Measurements from ENCODE around the gene AK9. TPM values are rescaled to one million over a fixed set of nuclear protein-coding genes. Genes with fewer than 3 reads are reported as not detected.

The AK9 gene
- total RNA-seq, 4 donors from 2014 or later: 9.1 to 15.7 (median 13.2) TPM

- no peak for TF ChIP-seq CTCF (IDR thresholded peaks at IDR 0.05)
- TF ChIP-seq POLR2A (IDR thresholded peaks at IDR 0.05): no peak
- no peak for TF ChIP-seq POLR2AphosphoS5 (IDR thresholded peaks at IDR 0.05)
- no peak for TF ChIP-seq EP300 (IDR thresholded peaks at IDR 0.05)
- Histone ChIP-seq H3K36me3 (no peaks in the 10 kb centered on the region), H3K27ac (no peak overlapping the region), H3K27me3 (no peaks in the 10 kb centered on the region), H3K4me3 (no peak overlapping the region), H3K9me3 (no peaks in the 10 kb centered on the region), H3K4me1 (no peaks in the 10 kb centered on the region)
- ATAC-seq: no peak
- 64 to 80% methylated on average over 1 to 4 of the region's 4 CpGs for WGBS, 2 donors (ENCODE audit: low coverage in 1 of 2)
These were observed 182.7 kb downstream of the AK9 start for GRCh38 chr6:109508166-109508860.

GRCh38 chr6:109507490-109508072 lies 183.4 kb downstream of the AK9 start:
- H3K27me3 ChIP-seq: no peaks in the 10 kb centered on the region
- WGBS, 2 donors (ENCODE audit: low coverage in 1 of 2): 58 to 71% methylated on average over 3 to 4 of the region's 4 CpGs
- H3K4me3 ChIP-seq: no peak overlapping the region
- H3K36me3 ChIP-seq: no peaks in the 10 kb centered on the region
- H3K4me1 ChIP-seq: no peaks in the 10 kb centered on the region
- no peaks in the 10 kb centered on the region for H3K9me3 ChIP-seq
- ATAC-seq: no peak
- no peak for TF ChIP-seq EP300 (IDR thresholded peaks at IDR 0.05)
- no peak for TF ChIP-seq POLR2A (IDR thresholded peaks at IDR 0.05)
- TF ChIP-seq POLR2AphosphoS5 (IDR thresholded peaks at IDR 0.05): no peak
- no peak for TF ChIP-seq CTCF (IDR thresholded peaks at IDR 0.05)
- no peak overlapping the region for H3K27ac ChIP-seq

- no peak overlapping the region for H3K4me3 ChIP-seq
- no peaks in the 10 kb centered on the region for H3K9me3 ChIP-seq
- H3K27me3 ChIP-seq: no peaks in the 10 kb centered on the region
- TF ChIP-seq POLR2AphosphoS5 (IDR thresholded peaks at IDR 0.05) (no peak), CTCF (IDR thresholded peaks at IDR 0.05) (no peak), EP300 (IDR thresholded peaks at IDR 0.05) (no peak), POLR2A (IDR thresholded peaks at IDR 0.05) (no peak)
- H3K27ac ChIP-seq: no peak overlapping the region
- no peaks in the 10 kb centered on the region for H3K4me1 ChIP-seq
- no peak for ATAC-seq
- H3K36me3 ChIP-seq: no peaks in the 10 kb centered on the region
- 77 to 84% methylated on average over 2 of the region's 2 CpGs for WGBS, 2 donors (ENCODE audit: low coverage in 1 of 2)
These were observed 184.2 kb downstream of the AK9 start for GRCh38 chr6:109506841-109507240.

GRCh38 chr6:109506314-109506713 lies 184.7 kb downstream of the AK9 start:
- Histone ChIP-seq H3K27me3 (no peaks in the 10 kb centered on the region), H3K27ac (no peak overlapping the region)
- ATAC-seq: no peak

More at GRCh38 chr6:109506314-109506713, 184.7 kb downstream of the AK9 start:
- H3K36me3 ChIP-seq: no peaks in the 10 kb centered on the region
- TF ChIP-seq POLR2AphosphoS5 (IDR thresholded peaks at IDR 0.05) (no peak), CTCF (IDR thresholded peaks at IDR 0.05) (no peak), EP300 (IDR thresholded peaks at IDR 0.05) (no peak), POLR2A (IDR thresholded peaks at IDR 0.05) (no peak)
- no peaks in the 10 kb centered on the region for H3K9me3 ChIP-seq
- no peak overlapping the region for H3K4me3 ChIP-seq
- 86 to 88% methylated on average over 2 of the region's 2 CpGs for WGBS, 2 donors (ENCODE audit: low coverage in 1 of 2)
- H3K4me1 ChIP-seq: no peaks in the 10 kb centered on the region
